Measurements from ENCODE around the gene CLDN9. TPM values are rescaled to one million over a fixed set of nuclear protein-coding genes. Genes with fewer than 3 reads are reported as not detected.

CLDN9 gene
- total RNA-seq, 1 experiment from 2014 or later: not detected

GRCh38 chr16:2999929-3000328 lies 12.8 kb upstream of the CLDN9 start:
- no peak overlapping the region for H3K27ac ChIP-seq (ENCODE audit: low read depth, low read length, poor library complexity, severe bottlenecking)
- H3K27me3 ChIP-seq (replicated peaks; ENCODE audit: insufficient read depth, low read depth, low read length, poor library complexity): peaks cover 57% of the 10 kb centered on the region
- no TSS peak for BruUV-seq (replicated peaks)
- H3K4me1 ChIP-seq (ENCODE audit: insufficient read depth, low read length, poor library complexity, severe bottlenecking): no peaks in the 10 kb centered on the region
- TF ChIP-seq EZH2 (IDR thresholded peaks at IDR 0.05; ENCODE audit: borderline replicate concordance, low read depth, low read length, poor library complexity, severe bottlenecking): no peak
- no peak for TF ChIP-seq CTCF (conservative IDR thresholded peaks at IDR 0.05; ENCODE audit: low read depth, low read length)
- intact Hi-C loops (cut with micrococcal nuclease; ENCODE audit: unreplicated experiment): no loop called here
- POLR2A ChIA-PET (ENCODE audit: low non-redundant PET): no interaction called here
- H3K4me3 ChIP-seq (ENCODE audit: low read depth, low read length, poor library complexity, severe bottlenecking): no peak overlapping the region
- DNase-seq (ENCODE audit: low spot score): no peak
- no peaks in the 10 kb centered on the region for H3K36me3 ChIP-seq (ENCODE audit: insufficient read depth, low read length, poor library complexity, severe bottlenecking)
- no peaks in the 10 kb centered on the region for H3K9me3 ChIP-seq (ENCODE audit: low read depth, low read length, poor library complexity, severe bottlenecking)
- CTCF ChIA-PET: no interaction called here

- H3K9me3 ChIP-seq (ENCODE audit: low read depth, low read length, poor library complexity, severe bottlenecking): no peaks in the 10 kb centered on the region
- H3K27me3 ChIP-seq (replicated peaks; ENCODE audit: insufficient read depth, low read depth, low read length, poor library complexity): peaks cover 63% of the 10 kb centered on the region
- H3K27ac ChIP-seq (ENCODE audit: low read depth, low read length, poor library complexity, severe bottlenecking): no peak overlapping the region
- no peaks in the 10 kb centered on the region for H3K4me1 ChIP-seq (ENCODE audit: insufficient read depth, low read length, poor library complexity, severe bottlenecking)
- ChIA-PET POLR2A (ENCODE audit: low non-redundant PET) (no interaction called here), CTCF (no interaction called here)
- H3K36me3 ChIP-seq (ENCODE audit: insufficient read depth, low read length, poor library complexity, severe bottlenecking): no peaks in the 10 kb centered on the region
- DNase-seq (ENCODE audit: low spot score): no peak
- TF ChIP-seq EZH2 (IDR thresholded peaks at IDR 0.05; ENCODE audit: borderline replicate concordance, low read depth, low read length, poor library complexity, severe bottlenecking): no peak
- no peak for TF ChIP-seq CTCF (conservative IDR thresholded peaks at IDR 0.05; ENCODE audit: low read depth, low read length)
- BruUV-seq (replicated peaks): no TSS peak
- intact Hi-C loops (cut with micrococcal nuclease; ENCODE audit: unreplicated experiment): no loop called here
- H3K4me3 ChIP-seq (ENCODE audit: low read depth, low read length, poor library complexity, severe bottlenecking): no peak overlapping the region
Observed at GRCh38 chr16:3000540-3000939, 12.2 kb upstream of the CLDN9 start.

GRCh38 chr16:3001316-3001715 lies 11.4 kb upstream of the CLDN9 start:
- no peak overlapping the region for H3K4me3 ChIP-seq (ENCODE audit: low read depth, low read length, poor library complexity, severe bottlenecking)
- CTCF ChIA-PET: no interaction called here
- POLR2A ChIA-PET (ENCODE audit: low non-redundant PET): no interaction called here

More at GRCh38 chr16:3001316-3001715, 11.4 kb upstream of the CLDN9 start:
- no peak for TF ChIP-seq CTCF (conservative IDR thresholded peaks at IDR 0.05; ENCODE audit: low read depth, low read length)
- TF ChIP-seq EZH2 (IDR thresholded peaks at IDR 0.05; ENCODE audit: borderline replicate concordance, low read depth, low read length, poor library complexity, severe bottlenecking): no peak
- no peak for DNase-seq (ENCODE audit: low spot score)
- intact Hi-C loops (cut with micrococcal nuclease; ENCODE audit: unreplicated experiment): no loop called here
- H3K4me1 ChIP-seq (ENCODE audit: insufficient read depth, low read length, poor library complexity, severe bottlenecking): no peaks in the 10 kb centered on the region
- H3K9me3 ChIP-seq (ENCODE audit: low read depth, low read length, poor library complexity, severe bottlenecking): no peaks in the 10 kb centered on the region
- peaks cover 67% of the 10 kb centered on the region for H3K27me3 ChIP-seq (replicated peaks; ENCODE audit: insufficient read depth, low read depth, low read length, poor library complexity)
- no peaks in the 10 kb centered on the region for H3K36me3 ChIP-seq (ENCODE audit: insufficient read depth, low read length, poor library complexity, severe bottlenecking)
- H3K27ac ChIP-seq (ENCODE audit: low read depth, low read length, poor library complexity, severe bottlenecking): no peak overlapping the region
- no TSS peak for BruUV-seq (replicated peaks)

Data from A673 (cell line).